Measurements from ENCODE around the gene PBRM1.
"Not testable (repeated sequence)": the region's sequence is repeated elsewhere in the genome, so short reads cannot be mapped to it uniquely, and the experiment has no call there.

PBRM1 gene

GRCh38 chr3:52685709-52686691, at the start of gene PBRM1, which contains the start of gene GNL3:
PBRM1 (minus strand) TSS chr3:52685913.
GNL3 (plus strand) TSS chr3:52686032; CDS start chr3:52686093, 61 bp downstream.
- peak; percentile 95 for DNase-seq

- no peak for DNase-seq
These were observed 47.7 kb upstream of the PBRM1 start for GRCh38 chr3:52733256-52733891.

- DNase-seq: no peak
These were observed 45.9 kb upstream of the PBRM1 start for GRCh38 chr3:52731590-52731989.

- DNase-seq: no peak
These were observed 45.0 kb upstream of the PBRM1 start for GRCh38 chr3:52730681-52731080.

- DNase-seq: not testable (repeated sequence)
These were observed 43.0 kb upstream of the PBRM1 start for GRCh38 chr3:52728753-52729152.

- no peak for DNase-seq
These were observed 38.8 kb upstream of the PBRM1 start for GRCh38 chr3:52724511-52724910.

- no peak for DNase-seq
These were observed 38.2 kb upstream of the PBRM1 start for GRCh38 chr3:52723935-52724334.

GRCh38 chr3:52722491-52722890, 36.8 kb upstream of the PBRM1 start:
- DNase-seq: no peak

- no peak for DNase-seq
These were observed 36.0 kb upstream of the PBRM1 start for GRCh38 chr3:52721730-52722008.

GRCh38 chr3:52721002-52721729, 35.5 kb upstream of the PBRM1 start:
- no peak for DNase-seq

GRCh38 chr3:52719618-52720017, 33.9 kb upstream of the PBRM1 start:
- DNase-seq: no peak

GRCh38 chr3:52715714-52716305, 30.1 kb upstream of the PBRM1 start:
- no peak for DNase-seq

GRCh38 chr3:52714335-52715302, 28.9 kb upstream of the PBRM1 start:
- no peak for DNase-seq

GRCh38 chr3:52712291-52713212, 26.8 kb upstream of the PBRM1 start:
- no peak for DNase-seq

GRCh38 chr3:52710512-52710911, 24.8 kb upstream of the PBRM1 start:
- no peak for DNase-seq

- DNase-seq: no peak
These were observed 21.9 kb upstream of the PBRM1 start for GRCh38 chr3:52707585-52707984.

GRCh38 chr3:52705688-52706686, 20.3 kb upstream of the PBRM1 start, which contains the start of the genes GLT8D1 and SPCS1:
GLT8D1 (minus strand) TSS chr3:52705791; CDS start chr3:52700460, 5,331 bp downstream.
SPCS1 (plus strand) TSS chr3:52706106; CDS start chr3:52706247, 141 bp downstream.
- DNase-seq: peak; percentile 85

- no peak for DNase-seq
These were observed 19.6 kb upstream of the PBRM1 start for GRCh38 chr3:52705438-52705687.

Data from activated CD4-positive, alpha-beta T cell treated with anti-CD3 and anti-CD28 coated beads, Interleukin-2, amount 50 U/mL, for 16 hours (primary cell).